Measurements from ENCODE around the gene PDCL2. TPM values are rescaled to one million over a fixed set of nuclear protein-coding genes. Genes with fewer than 3 reads are reported as not detected.

PDCL2 gene, protein sequence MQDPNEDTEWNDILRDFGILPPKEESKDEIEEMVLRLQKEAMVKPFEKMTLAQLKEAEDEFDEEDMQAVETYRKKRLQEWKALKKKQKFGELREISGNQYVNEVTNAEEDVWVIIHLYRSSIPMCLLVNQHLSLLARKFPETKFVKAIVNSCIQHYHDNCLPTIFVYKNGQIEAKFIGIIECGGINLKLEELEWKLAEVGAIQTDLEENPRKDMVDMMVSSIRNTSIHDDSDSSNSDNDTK
- total RNA-seq = not detected

DNA sequence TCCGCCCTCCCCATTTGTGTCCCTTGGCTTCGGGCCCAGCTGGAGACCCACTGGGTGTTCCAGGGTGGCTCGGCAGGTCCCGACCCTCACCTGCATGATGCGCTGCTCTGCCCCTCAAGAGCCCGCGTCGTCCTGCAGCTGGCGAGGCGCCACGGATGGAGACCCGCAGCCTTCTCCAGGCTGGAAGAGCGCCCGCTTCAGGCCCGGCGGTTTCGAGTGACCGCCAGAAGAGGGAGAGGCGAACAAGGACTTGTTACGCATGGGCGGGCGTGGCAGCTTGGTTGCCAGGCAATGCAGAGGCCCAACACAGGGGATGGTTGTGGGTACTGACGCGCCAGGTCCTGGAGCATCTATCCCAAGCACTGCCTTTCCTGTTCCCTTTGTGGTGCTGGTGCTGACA, at the start of gene PDCL2:
PDCL2 (minus strand) TSS at position 232 of the 400 bp plus-strand sequence; CDS start at position 96, 136 bp downstream.
- ATAC-seq (no peak), DNase-seq (no peak)
- Histone ChIP-seq H3K4me3 (no peak within 1 kb of the TSS), H3K4me1 (no peaks in the 10 kb centered on the region), H3K27ac (no peak within 1 kb of the TSS), H3K9me3 (no peaks in the 10 kb centered on the region), H3K36me3 (no peaks in the 10 kb centered on the region), H3K27me3 (no peaks in the 10 kb centered on the region)
- in situ Hi-C loops (cut with MboI; ENCODE audit: low sequenced_read_pairs in 4 of 4) (loop anchor here in 1 of 4 donors (25.0 kb wide), 1 partner anchor 95 kb away; no protein-coding TSS in a partner anchor), intact Hi-C loops (cut with DNase I; ENCODE audit: low total_unique reads) (no loop called here)
- no peak for TF ChIP-seq POLR2A (IDR thresholded peaks at IDR 0.05)
- TF ChIP-seq, protein P1, sequence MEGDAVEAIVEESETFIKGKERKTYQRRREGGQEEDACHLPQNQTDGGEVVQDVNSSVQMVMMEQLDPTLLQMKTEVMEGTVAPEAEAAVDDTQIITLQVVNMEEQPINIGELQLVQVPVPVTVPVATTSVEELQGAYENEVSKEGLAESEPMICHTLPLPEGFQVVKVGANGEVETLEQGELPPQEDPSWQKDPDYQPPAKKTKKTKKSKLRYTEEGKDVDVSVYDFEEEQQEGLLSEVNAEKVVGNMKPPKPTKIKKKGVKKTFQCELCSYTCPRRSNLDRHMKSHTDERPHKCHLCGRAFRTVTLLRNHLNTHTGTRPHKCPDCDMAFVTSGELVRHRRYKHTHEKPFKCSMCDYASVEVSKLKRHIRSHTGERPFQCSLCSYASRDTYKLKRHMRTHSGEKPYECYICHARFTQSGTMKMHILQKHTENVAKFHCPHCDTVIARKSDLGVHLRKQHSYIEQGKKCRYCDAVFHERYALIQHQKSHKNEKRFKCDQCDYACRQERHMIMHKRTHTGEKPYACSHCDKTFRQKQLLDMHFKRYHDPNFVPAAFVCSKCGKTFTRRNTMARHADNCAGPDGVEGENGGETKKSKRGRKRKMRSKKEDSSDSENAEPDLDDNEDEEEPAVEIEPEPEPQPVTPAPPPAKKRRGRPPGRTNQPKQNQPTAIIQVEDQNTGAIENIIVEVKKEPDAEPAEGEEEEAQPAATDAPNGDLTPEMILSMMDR (IDR thresholded peaks at IDR 0.05 in 4 of 5, conservative IDR thresholded peaks at IDR 0.05 in 1 of 5) = no peak

DNA sequence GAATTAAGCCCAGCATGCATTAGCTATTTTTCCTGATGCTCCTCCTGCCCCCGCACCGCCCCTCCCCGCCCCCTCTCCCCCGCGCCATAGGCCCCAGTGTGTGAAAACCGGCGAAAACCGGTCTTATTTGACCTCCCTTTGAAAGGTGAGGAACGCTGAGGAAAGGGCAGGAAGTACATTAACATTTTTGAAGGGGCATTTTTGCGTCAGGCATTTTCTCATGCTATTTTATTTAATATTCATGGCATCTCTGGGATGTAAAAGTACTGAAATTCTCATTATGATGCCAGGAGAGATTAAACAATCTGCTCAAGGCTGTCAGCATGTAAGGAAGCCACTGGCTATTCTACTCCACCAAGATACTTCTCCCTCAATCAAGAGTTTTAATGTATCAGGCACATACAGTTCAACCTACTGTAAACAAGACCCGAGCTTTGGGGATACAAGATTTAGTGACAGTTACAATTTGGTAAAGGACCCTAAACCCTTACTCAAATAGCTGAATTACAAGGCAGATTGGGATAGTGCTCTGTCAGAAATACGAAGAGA, 45.3 kb upstream of the PDCL2 start:
- intact Hi-C loops (cut with DNase I; ENCODE audit: low total_unique reads) (no loop called here), in situ Hi-C loops (cut with MboI; ENCODE audit: low sequenced_read_pairs in 4 of 4) (no loop called here)
- peaks cover 0 to 4% of the 10 kb centered on the region in 2 donors for H3K4me1 ChIP-seq
- H3K27me3 ChIP-seq = peaks cover 27 to 47% (median 39%) of the 10 kb centered on the region in 3 donors
- no peaks in the 10 kb centered on the region for H3K36me3 ChIP-seq
- no peak for ATAC-seq
- H3K27ac ChIP-seq = no peak overlapping the region
- H3K9me3 ChIP-seq = no peaks in the 10 kb centered on the region
- no peak overlapping the region for H3K4me3 ChIP-seq
- no peak for DNase-seq
- no peak for TF ChIP-seq POLR2A (IDR thresholded peaks at IDR 0.05)
- TF ChIP-seq, protein P1 (IDR thresholded peaks at IDR 0.05 in 4 of 5, conservative IDR thresholded peaks at IDR 0.05 in 1 of 5) = no peak

DNA sequence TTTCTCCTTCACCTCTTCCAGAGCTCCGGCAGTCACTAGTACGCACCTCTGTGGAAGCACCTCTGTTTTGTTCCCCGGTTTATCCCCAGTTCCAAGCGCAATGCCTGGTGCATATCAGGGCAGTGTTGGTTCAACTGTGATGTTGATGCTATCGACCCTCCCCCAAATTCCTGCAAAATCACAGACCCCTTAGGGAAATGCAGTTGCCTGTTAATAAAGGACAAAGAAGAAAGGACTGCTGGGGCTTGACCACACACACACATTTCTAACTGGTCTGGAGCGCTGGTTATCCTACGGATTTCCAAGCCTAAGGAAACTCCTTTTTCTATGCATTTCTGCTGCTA, 44.6 kb upstream of the PDCL2 start:
- Histone ChIP-seq H3K27me3 (peaks cover 27 to 47% (median 43%) of the 10 kb centered on the region in 3 donors), H3K27ac (no peak overlapping the region), H3K4me1 (peaks cover 0 to 4% of the 10 kb centered on the region in 2 donors), H3K36me3 (no peaks in the 10 kb centered on the region), H3K9me3 (no peaks in the 10 kb centered on the region), H3K4me3 (peak overlapping the region in 3 of 4 donors; percentile 29 to 50 (median 46))
- TF ChIP-seq POLR2A (IDR thresholded peaks at IDR 0.05) = no peak
- TF ChIP-seq, protein P1 (IDR thresholded peaks at IDR 0.05 in 4 of 5, conservative IDR thresholded peaks at IDR 0.05 in 1 of 5) = no peak
- in situ Hi-C loops (cut with MboI; ENCODE audit: low sequenced_read_pairs in 4 of 4) (no loop called here), intact Hi-C loops (cut with DNase I; ENCODE audit: low total_unique reads) (no loop called here)
- ATAC-seq (no peak), DNase-seq (no peak)

DNA sequence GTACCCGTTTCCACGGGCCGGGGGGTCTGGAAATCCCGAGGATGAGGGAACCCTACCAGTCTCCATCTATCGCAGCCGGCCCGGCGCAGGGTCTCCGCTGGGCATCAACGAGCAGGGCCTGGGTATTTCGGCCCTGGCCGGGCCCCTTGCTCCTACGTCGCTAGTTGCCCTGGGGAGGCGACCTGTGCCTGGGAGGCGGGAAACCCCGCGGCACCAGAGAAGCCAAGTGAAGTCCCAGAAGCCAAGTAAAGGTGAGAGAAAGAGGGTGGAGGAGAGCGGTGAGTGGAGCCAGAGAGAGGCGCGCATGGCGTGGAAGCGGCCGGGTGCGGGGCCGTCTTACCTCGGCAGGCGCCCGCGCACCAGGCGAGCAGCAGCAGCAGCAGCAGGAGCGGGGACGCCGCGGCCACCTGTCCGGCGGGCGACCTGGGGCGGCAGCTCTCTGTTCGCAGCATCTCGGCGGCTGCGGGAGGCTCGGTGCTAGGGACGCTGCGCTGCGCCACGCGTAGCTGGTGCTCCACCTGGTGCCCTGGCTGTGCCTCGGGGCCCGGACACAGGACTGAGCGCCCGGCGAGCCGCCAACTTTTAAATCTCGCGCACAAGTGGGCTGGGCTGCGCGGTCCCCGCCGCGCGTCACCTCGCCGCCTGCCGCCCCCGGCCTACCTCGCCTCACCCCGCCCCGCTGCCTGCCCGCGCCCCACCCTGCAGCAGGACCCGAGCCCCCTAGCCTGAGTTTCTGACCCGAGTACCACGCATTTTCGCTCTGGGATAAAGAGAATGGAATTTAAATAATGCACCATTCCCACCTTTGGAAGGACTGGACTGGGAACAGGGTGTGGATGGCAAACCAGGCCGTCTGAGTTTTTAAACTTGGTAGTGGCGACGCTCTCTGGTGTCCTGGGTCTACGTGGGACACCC, 44.0 kb upstream of the PDCL2 start, which contains the start of gene NMU:
NMU (minus strand) TSS at position 558 of the 915 bp plus-strand sequence; CDS start at position 452, 106 bp downstream.
- ATAC-seq (no peak), DNase-seq (no peak)
- Histone ChIP-seq H3K27me3 (peaks cover 27 to 52% (median 43%) of the 10 kb centered on the region in 3 donors), H3K9me3 (no peaks in the 10 kb centered on the region), H3K36me3 (no peaks in the 10 kb centered on the region), H3K4me3 (peak within 1 kb of the TSS; percentile 2 to 50 (median 38)), H3K4me1 (peaks cover 0 to 4% of the 10 kb centered on the region in 2 donors), H3K27ac (no peak within 1 kb of the TSS)
- TF ChIP-seq, protein P1 (IDR thresholded peaks at IDR 0.05 in 4 of 5, conservative IDR thresholded peaks at IDR 0.05 in 1 of 5) = no peak
- TF ChIP-seq POLR2A (IDR thresholded peaks at IDR 0.05) = no peak
- intact Hi-C loops (cut with DNase I; ENCODE audit: low total_unique reads) = no loop called here
- in situ Hi-C loops (cut with MboI; ENCODE audit: low sequenced_read_pairs in 4 of 4) = no loop called here

All from gastrocnemius medialis (tissue), 4 donors.